Tibial nerve (tissue), 3 donors: ENCODE measurements around the gene SLC4A8.

ENCODE experiments used
- POLR2A ChIP-seq, 2 donors: fragments of 450-650 bp; IDR thresholded peaks; one replicate each; pipeline ENCODE4 v1.6.1; 2017; ENCODE audit warnings: antibody characterized with exemption in 2 of 2, mild to moderate bottlenecking in 2 of 2, moderate library complexity in 2 of 2
- TF ChIP-seq, protein P1 (sequence below), 5 experiments: fragments of 200-600 bp in 3 of 5; fragments of 450-650 bp in 2 of 5; sonication (generic) in 3 of 5; IDR thresholded peaks; one replicate each; pipeline ENCODE4 v1.5.1; 2016 to 2019; ENCODE audit warnings: antibody characterized with exemption in 5 of 5, mild to moderate bottlenecking in 3 of 5, moderate library complexity in 2 of 5

DNA sequence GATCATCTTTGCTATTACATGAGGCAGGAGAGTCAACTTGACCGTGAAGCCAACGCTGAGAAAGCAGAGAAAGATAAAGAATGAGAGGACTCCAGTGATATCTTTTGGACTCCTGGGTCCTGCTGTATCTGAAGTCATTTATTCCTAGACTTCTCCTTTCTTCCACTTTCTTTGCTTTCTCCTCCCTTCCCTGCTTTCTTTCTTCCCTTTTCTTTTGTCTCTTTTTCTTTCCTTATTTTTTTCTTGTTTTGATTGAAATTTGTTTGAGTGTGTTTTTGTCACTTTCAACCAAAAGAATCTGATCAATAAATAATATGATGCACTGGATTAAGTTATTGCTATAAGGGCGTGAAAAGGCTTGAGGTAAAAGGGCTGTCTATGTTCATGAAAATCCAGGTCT, 20.0 kb upstream of the SLC4A8 start:
- TF ChIP-seq, protein P1, sequence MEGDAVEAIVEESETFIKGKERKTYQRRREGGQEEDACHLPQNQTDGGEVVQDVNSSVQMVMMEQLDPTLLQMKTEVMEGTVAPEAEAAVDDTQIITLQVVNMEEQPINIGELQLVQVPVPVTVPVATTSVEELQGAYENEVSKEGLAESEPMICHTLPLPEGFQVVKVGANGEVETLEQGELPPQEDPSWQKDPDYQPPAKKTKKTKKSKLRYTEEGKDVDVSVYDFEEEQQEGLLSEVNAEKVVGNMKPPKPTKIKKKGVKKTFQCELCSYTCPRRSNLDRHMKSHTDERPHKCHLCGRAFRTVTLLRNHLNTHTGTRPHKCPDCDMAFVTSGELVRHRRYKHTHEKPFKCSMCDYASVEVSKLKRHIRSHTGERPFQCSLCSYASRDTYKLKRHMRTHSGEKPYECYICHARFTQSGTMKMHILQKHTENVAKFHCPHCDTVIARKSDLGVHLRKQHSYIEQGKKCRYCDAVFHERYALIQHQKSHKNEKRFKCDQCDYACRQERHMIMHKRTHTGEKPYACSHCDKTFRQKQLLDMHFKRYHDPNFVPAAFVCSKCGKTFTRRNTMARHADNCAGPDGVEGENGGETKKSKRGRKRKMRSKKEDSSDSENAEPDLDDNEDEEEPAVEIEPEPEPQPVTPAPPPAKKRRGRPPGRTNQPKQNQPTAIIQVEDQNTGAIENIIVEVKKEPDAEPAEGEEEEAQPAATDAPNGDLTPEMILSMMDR (IDR thresholded peaks at IDR 0.05): no peak
- no peak for TF ChIP-seq POLR2A (IDR thresholded peaks at IDR 0.05)
